Testis (tissue), 2 donors: Measurements from ENCODE around the gene CFH.

ENCODE experiments used
- POLR2A ChIP-seq: fragments of 450-650 bp; IDR thresholded peaks from one replicate; pipeline ENCODE4 v1.6.1; 2017; ENCODE audit warnings: antibody characterized with exemption, mild to moderate bottlenecking, moderate library complexity
- TF ChIP-seq, protein P1 (sequence below), 3 experiments: fragments of 450-650 bp in 2 of 3; fragments of 200-600 bp in 1 of 3; sonication (generic) in 1 of 3; IDR thresholded peaks; one replicate each; pipeline ENCODE4 v1.5.1; 2016 to 2019; ENCODE audit warnings: antibody characterized with exemption in 3 of 3, mild to moderate bottlenecking in 2 of 3, moderate library complexity in 1 of 3

DNA sequence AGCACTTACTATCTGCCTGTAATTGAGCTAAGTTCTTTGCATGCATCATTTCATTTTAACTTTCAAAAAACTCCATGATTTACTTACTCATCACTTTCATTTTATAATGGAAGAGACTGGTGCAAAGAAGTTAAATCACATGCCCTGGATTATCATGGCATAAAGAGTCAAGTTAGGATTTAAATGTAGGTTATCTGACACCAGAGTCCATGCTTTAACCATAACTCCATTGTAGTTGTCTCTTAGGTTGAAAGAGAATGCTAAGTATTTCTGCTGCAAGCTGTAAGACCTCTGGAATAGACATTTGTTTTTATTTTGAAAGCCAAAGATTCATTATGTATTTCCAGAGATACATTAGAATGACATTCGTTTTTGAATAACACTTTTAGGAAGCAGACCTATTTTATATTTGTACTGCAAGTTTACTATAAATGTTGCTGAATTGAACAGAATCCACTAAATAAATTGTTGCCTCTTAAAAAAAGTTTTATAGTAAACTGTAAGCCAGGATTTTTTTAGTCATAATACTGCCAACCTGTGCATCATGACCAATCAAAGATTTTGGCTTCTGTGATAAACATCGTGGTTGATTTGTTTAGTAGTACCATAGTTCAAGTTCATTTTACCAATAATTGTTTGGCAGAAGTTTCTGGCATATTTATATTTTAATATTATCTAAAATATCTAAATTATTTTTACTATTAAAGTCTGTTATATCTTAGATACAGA lies 26.1 kb downstream of the CFH start:
- TF ChIP-seq, protein P1, sequence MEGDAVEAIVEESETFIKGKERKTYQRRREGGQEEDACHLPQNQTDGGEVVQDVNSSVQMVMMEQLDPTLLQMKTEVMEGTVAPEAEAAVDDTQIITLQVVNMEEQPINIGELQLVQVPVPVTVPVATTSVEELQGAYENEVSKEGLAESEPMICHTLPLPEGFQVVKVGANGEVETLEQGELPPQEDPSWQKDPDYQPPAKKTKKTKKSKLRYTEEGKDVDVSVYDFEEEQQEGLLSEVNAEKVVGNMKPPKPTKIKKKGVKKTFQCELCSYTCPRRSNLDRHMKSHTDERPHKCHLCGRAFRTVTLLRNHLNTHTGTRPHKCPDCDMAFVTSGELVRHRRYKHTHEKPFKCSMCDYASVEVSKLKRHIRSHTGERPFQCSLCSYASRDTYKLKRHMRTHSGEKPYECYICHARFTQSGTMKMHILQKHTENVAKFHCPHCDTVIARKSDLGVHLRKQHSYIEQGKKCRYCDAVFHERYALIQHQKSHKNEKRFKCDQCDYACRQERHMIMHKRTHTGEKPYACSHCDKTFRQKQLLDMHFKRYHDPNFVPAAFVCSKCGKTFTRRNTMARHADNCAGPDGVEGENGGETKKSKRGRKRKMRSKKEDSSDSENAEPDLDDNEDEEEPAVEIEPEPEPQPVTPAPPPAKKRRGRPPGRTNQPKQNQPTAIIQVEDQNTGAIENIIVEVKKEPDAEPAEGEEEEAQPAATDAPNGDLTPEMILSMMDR (IDR thresholded peaks at IDR 0.05), result no peak
- TF ChIP-seq POLR2A, result no peak
